ENCODE data around the gene AGBL5. TPM values are rescaled to one million over a fixed set of nuclear protein-coding genes. Genes with fewer than 3 reads are reported as not detected.

The AGBL5 gene
- total and polyA plus RNA-seq, 9 of the 15 experiments (the other 6 are each of a cell fraction or from before 2014, with no cell fraction given), result 3.3 to 52.7 (median 26.2) TPM

- TF ChIP-seq ZKSCAN8 (CRISPR knock-in tag; IDR thresholded peaks at IDR 0.05) (no peak), HLTF (IDR thresholded peaks at IDR 0.05) (no peak), PHF8 (IDR thresholded peaks at IDR 0.05; ENCODE audit: borderline replicate concordance, low read length) (peak; percentile 89; the same call in 1 of the 2 replicates), ZNF764 (CRISPR knock-in tag; IDR thresholded peaks at IDR 0.05; ENCODE audit: low read depth) (no peak), RFX1 (IDR thresholded peaks at IDR 0.05) (no peak), ESRRA (IDR thresholded peaks at IDR 0.05; ENCODE audit: borderline replicate concordance, low read depth) (peak; percentile 35; the same call in 1 of the 2 replicates), ZNF589 (CRISPR knock-in tag; IDR thresholded peaks at IDR 0.05; ENCODE audit: low read depth) (no peak), ZC3H11A (IDR thresholded peaks at IDR 0.05; ENCODE audit: low read depth, low read length) (no peak), ZNF280B (CRISPR knock-in tag; IDR thresholded peaks at IDR 0.05) (0 out of 2 replicates have a peak, but pooled peaks have one; percentile 27), TARDBP (IDR thresholded peaks at IDR 0.05) (0 out of 2 replicates have a peak, but pooled peaks have one; percentile 20), HNRNPH1 (optimal IDR thresholded peaks at IDR 0.05; ENCODE audit: low read depth, low read length) (no peak), TCF7 (IDR thresholded peaks at IDR 0.05; ENCODE audit: borderline replicate concordance) (peak; percentile 30; the same call in 1 of the 2 replicates), TEAD4 (IDR thresholded peaks at IDR 0.05; ENCODE audit: low read length) (no peak), TEAD4 (CRISPR knock-in tag; IDR thresholded peaks at IDR 0.05; ENCODE audit: borderline replicate concordance) (no peak), RBM22 (IDR thresholded peaks at IDR 0.05; ENCODE audit: low read depth, low read length, poor library complexity, severe bottlenecking) (peak; percentile 82), KDM1A (IDR thresholded peaks at IDR 0.05) (no peak), GTF2B (IDR thresholded peaks at IDR 0.05; ENCODE audit: extremely low read depth, insufficient read length) (no peak), BRCA1 (IDR thresholded peaks at IDR 0.05) (no peak), BRCA1 (CRISPR knock-in tag; IDR thresholded peaks at IDR 0.05) (no peak), ZNF174 (CRISPR knock-in tag; IDR thresholded peaks at IDR 0.05) (no peak), ASH1L (IDR thresholded peaks at IDR 0.05; ENCODE audit: borderline replicate concordance, low read depth, partially characterized antibody) (no peak), ZNF12 (CRISPR knock-in tag; IDR thresholded peaks at IDR 0.05) (0 out of 2 replicates have a peak, but pooled peaks have one; percentile 33), MAX (CRISPR knock-in tag; IDR thresholded peaks at IDR 0.05) (peak; percentile 76), MLLT1 (IDR thresholded peaks at IDR 0.05) (no peak)
- TF ChIP-seq, protein P1, sequence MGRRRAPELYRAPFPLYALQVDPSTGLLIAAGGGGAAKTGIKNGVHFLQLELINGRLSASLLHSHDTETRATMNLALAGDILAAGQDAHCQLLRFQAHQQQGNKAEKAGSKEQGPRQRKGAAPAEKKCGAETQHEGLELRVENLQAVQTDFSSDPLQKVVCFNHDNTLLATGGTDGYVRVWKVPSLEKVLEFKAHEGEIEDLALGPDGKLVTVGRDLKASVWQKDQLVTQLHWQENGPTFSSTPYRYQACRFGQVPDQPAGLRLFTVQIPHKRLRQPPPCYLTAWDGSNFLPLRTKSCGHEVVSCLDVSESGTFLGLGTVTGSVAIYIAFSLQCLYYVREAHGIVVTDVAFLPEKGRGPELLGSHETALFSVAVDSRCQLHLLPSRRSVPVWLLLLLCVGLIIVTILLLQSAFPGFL (CRISPR knock-in tag; IDR thresholded peaks at IDR 0.05), result no peak
Observed at GRCh38 chr2:27032495-27033252, 18.8 kb upstream of the AGBL5 start, which contains the start of gene TMEM214 (continued).
